Activated naive CD4-positive, alpha-beta T cell (primary cell): ENCODE data around the gene DST.

Experiments
- DNase-seq, 4 experiments: peaks; one replicate each; lab custom pipeline; 2025; lab: John Stamatoyannopoulos, UW

DST gene

DNA sequence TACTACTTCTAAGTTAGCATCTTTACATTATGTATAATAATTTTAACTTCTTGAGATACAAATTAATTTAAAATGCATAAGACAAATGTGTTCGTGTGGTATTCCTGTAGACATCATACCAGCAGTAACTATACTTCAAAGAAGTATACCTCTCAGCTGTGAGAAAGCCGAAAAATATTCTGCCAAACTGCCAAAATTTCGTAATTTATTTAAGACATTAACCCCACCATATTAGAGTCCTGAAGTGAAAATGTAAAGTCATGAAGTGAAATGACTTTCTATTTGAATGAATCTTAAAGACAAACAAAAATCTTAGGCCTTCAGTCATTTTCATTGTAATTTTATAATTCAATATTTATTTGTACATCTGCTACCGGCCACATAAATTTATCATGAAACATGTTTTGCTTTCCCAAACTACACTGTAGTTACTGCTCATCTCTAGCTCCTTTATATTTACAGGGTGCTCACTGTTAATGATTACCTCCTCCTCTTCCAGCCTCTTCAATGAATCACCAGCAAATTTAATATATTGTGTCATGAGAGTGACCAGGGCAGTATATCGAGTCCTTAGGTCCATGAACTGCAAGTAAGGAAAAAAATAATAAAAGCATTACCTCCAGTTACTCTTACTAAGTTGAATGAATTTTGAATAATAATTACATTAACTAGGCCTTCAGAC lies 18.5 kb downstream of the DST start:
- DNase-seq: no peak

DNA sequence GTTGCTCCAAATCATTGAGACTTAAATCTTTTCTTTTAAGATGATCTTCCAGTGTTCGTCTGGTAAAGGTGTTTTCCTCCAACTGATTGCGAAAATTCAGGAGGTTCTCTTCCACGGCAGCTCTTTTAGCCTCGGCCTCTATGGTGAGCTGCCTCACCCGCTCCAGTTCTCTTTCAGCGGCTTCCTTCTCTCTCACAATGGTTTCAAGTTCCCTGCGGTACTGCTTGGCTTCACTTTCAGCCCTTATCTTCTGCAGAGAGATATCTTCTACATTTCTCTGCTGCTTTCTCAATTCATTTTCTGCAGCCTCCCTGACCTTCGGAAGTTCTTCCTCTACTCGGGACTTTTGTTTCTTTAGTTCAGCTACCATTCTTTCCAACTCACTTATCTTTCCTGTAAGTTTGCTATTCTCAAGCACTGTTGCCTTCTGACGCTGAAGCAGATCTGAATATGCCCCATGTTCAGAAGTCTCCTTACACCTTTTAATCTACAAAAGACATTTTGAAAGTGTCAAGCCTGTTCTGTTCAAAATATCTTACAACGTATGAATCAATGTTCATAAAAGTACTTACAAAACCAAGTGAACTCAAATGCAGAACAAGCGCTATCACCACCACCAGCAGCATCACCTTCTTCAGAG lies 22.3 kb downstream of the DST start:
- no peak for DNase-seq

- no peak for DNase-seq
Measured at GRCh38 chr6:56618050-56618449, 24.6 kb downstream of the DST start.

DNA sequence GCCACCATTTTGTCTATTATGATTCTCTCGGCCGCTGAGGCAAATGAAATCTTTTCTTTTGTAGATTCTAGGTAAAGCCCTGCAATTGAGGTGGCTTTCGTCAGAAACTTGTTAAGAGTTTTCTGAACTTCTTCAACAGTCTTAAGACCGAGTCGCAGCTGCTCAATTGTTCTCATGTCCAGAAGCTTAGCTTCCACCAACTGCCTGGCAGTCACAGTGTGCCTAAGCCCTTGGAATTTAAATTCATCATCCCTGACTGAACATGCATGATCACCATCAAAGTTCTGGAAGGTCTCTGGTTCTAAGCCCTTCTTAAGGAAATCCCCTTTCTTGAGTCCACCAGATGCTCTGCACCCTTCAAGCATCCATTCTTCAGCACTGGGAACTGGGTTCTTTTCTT lies 25.7 kb downstream of the DST start:
- DNase-seq: no peak

GRCh38 chr6:56613247-56613851 lies 29.3 kb downstream of the DST start:
- no peak for DNase-seq

- DNase-seq: no peak
Measured at GRCh38 chr6:56608332-56608731, 34.4 kb downstream of the DST start.

- DNase-seq: no peak
Measured at GRCh38 chr6:56607111-56607752, 35.5 kb downstream of the DST start.

- DNase-seq: no peak
Measured at GRCh38 chr6:56605435-56605834, 37.3 kb downstream of the DST start.

DNA sequence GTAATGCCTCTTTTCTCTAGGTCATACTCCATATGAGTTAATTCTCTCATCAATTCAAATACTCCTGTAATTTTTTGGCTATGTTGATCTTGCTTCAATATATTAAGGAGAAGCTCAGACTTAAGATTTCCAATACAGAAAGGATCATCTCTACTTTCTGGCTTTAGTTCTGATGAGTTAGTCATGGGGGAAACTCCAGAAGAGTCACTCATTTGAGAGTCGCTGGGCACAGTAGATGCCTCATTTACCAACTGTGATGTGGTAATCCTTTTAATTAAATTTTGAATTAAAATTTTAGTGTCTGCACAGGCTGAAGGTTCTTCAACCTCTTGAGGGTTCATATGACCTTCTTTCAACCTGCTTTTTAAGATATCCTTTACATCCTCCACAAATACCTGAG lies 38.5 kb downstream of the DST start:
- no peak for DNase-seq

- DNase-seq: no peak
Measured at GRCh38 chr6:56601390-56601789, 41.3 kb downstream of the DST start.

DNA sequence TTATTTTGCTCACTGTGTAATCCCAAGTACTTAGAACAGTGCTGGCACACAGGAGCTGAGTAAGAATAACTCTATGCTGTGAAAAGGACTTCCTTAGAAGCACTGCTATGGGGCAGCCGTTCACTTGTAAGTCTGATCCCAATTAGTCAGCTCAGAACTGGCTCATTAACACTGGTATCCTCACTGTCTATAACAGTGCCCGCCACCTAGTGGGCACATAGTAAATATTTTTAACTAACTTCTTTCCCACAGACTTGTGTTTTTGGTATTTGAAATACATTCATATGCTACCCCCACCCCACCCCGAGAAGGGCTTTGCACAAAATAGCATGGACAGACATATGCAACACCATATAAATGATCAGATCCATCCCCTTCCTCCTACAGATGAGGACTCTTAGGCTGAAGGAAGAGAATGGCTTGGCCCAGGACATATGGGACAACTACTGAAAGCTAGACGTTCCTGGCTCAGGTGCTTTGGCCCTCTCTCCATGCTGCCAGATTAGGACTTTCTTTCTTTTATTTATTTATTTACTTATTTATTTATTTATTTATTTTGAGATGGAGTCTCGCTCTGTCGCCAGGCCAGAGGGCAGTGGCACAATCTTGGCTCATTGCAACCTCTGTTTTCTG lies 47.1 kb downstream of the DST start:
- peak in 1 of 4 experiments; percentile 4 for DNase-seq

GRCh38 chr6:56594699-56595098 lies 48.0 kb downstream of the DST start:
- DNase-seq: no peak

DNA sequence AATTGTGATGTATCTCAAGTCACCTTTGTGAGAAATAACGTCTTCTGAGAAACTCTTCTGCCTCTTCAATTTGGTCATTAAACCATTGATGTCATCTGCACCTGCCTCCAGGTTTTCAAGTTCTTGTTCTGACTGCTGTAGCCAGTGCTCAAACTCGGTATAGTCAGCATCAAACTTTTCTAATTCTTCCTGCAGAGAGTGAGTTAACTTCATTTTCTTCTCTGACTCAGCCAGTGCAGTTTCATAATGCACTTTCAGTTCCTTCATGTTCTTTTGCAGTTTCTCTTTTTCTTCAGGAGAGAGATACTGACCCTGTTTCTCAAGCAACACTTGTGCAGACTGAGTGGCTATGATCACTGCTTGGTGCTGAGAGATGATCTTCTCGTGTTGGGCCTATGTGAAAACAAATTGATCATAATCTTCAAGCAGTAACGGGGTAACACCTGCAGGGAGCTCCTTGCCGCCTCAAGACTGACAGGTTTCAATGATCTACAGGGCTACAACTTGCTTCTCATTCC lies 48.8 kb downstream of the DST start:
- no peak for DNase-seq

GRCh38 chr6:56582236-56582635 lies 60.5 kb downstream of the DST start:
- DNase-seq: no peak

DNA sequence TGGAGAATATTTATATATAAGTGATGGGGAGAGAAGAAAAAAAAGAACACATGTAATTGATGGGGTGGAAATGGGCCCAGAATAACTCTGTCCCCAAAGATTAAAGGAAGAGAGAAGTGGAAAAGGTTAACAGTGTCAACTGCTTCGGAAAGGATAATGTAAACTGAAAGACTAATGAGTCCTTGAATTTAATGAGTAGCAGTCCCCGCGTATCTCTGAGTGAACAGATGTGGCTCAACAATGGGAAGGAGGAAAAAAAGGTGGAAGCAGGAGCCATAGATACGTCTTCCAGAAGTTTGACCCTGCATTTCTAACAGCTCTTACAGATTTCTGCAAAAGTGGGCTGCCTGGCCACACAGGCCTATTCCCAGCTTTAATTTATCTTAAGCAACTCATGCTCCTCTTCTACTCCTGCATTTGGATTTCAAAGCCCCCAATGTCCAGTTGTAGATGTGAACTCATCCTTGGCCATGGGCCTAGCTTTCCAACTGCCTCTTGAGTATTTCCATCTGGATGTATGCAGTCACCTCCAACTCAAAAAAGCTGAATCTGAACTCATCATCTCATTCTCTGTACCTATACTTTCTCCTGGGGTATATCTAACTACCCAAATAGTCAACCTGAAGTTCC lies 61.3 kb downstream of the DST start:
- no peak for DNase-seq

DNA sequence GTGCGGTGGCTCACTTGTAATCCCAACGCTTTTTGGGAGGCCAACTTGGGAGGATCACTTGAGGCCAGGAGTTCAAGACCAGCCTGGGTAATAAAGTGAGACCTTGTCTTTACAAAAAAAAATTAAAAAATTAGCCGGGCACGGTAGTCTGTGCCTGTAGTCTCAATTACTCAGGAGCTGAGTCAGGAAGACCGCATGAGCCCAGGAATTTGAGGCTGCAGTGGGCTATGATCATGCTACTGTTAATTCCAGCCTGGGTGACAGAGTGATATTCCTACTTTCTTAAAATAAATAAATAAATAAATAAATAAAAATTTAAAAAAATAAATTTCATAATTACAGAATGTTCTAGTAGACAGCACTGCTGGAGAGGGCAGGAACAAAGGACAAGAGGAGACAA lies 62.4 kb downstream of the DST start:
- DNase-seq: no peak

- DNase-seq: no peak
Measured at GRCh38 chr6:56579155-56579851, 63.4 kb downstream of the DST start.

DNA sequence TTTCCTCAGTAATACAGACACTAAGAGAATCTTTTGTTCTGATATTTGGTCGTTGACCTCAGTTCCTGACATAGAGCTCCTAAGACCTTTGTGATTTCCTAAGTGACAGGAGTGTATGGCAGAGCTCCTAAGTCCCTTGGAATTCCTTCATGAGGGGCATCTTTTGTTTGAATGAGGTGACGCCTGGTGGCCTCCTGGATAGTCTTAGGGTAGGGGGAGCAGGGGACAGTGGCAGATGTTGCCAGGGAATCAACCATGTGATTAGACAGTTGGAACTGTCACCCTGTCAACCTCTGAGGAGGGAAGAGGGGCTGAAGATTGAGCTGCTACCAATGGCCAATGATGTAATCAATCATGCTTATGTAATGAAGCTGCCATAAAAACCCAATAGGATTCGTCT lies 67.0 kb downstream of the DST start:
- no peak for DNase-seq

GRCh38 chr6:56574292-56574691 lies 68.4 kb downstream of the DST start:
- no peak for DNase-seq

- no peak for DNase-seq
Measured at GRCh38 chr6:56573624-56574023, 69.1 kb downstream of the DST start.

- DNase-seq: no peak
Measured at GRCh38 chr6:56572788-56573471, 69.8 kb downstream of the DST start.
